HG03432 (cell line): Measurements from ENCODE around the gene SNF8.
"Not testable (repeated sequence)": the region's sequence is repeated elsewhere in the genome, so short reads cannot be mapped to it uniquely, and the experiment has no call there.

Experiments
- ATAC-seq: cut with Tn5 transposase; IDR thresholded peaks from one replicate; pipeline ENCODE4 v1.9.1; 2021; ENCODE audit warnings: mild to moderate bottlenecking, moderate library complexity; ENCODE audit not compliant: unreplicated experiment

The SNF8 gene

GRCh38 chr17:48944515-48945260, at the start of gene SNF8:
Gene SNF8, minus strand, starts transcription at chr17:48944842. Its CDS starts 108 bp downstream, at chr17:48944734.
- ATAC-seq: peak; percentile 95

- ATAC-seq: no peak
Measured at GRCh38 chr17:48993951-48994350, 49.3 kb upstream of the SNF8 start.

GRCh38 chr17:48993305-48993704, 48.7 kb upstream of the SNF8 start:
- no peak for ATAC-seq

GRCh38 chr17:48992444-48992843, 47.8 kb upstream of the SNF8 start:
- ATAC-seq: no peak

- ATAC-seq: no peak
Measured at GRCh38 chr17:48990882-48991357, 46.3 kb upstream of the SNF8 start.

GRCh38 chr17:48989100-48989499, 44.5 kb upstream of the SNF8 start:
- ATAC-seq: no peak

- no peak for ATAC-seq
Measured at GRCh38 chr17:48985436-48986245, 41.0 kb upstream of the SNF8 start.

- no peak for ATAC-seq
Measured at GRCh38 chr17:48981927-48982539, 37.4 kb upstream of the SNF8 start.

GRCh38 chr17:48973806-48974205, 29.2 kb upstream of the SNF8 start:
- ATAC-seq: no peak

GRCh38 chr17:48972749-48973097, 28.1 kb upstream of the SNF8 start:
- ATAC-seq: no peak

- no peak for ATAC-seq
Measured at GRCh38 chr17:48970865-48971687, 26.4 kb upstream of the SNF8 start.

- ATAC-seq: no peak
Measured at GRCh38 chr17:48970224-48970623, 25.6 kb upstream of the SNF8 start.

- ATAC-seq: no peak
Measured at GRCh38 chr17:48961516-48962233, 17.0 kb upstream of the SNF8 start.

- ATAC-seq: no peak
Measured at GRCh38 chr17:48960834-48961515, 16.3 kb upstream of the SNF8 start.

- no peak for ATAC-seq
Measured at GRCh38 chr17:48954300-48954755, 9.7 kb upstream of the SNF8 start.

GRCh38 chr17:48952904-48953303, 8.3 kb upstream of the SNF8 start:
- no peak for ATAC-seq

GRCh38 chr17:48951572-48951971, 6.9 kb upstream of the SNF8 start:
- no peak for ATAC-seq

- not testable (repeated sequence) for ATAC-seq
Measured at GRCh38 chr17:48945261-48945651, 614 bp upstream of the SNF8 start.

- no peak for ATAC-seq
Measured at GRCh38 chr17:48933035-48933434, 11.6 kb downstream of the SNF8 start.
